Stimulated activated CD8-positive, alpha-beta memory T cell treated with anti-CD3 and anti-CD28 coated beads, Interleukin-7, amount 100 ng/mL, for 1 hour (primary cell): ENCODE results near the gene MTA3.
"Not testable (repeated sequence)": the region's sequence is repeated elsewhere in the genome, so short reads cannot be mapped to it uniquely, and the experiment has no call there.

Experiments used
- DNase-seq, 2 donors: peaks; one replicate each; pipeline ENCODE4 v3.0.0-alpha.2; 2020; ENCODE audit warnings: low read depth in 2 of 2

MTA3 gene

GRCh38 chr2:42663106-42663780, 94.8 kb downstream of the MTA3 start:
- peak; percentile 20 to 41 for DNase-seq

GRCh38 chr2:42663828-42664227, 95.4 kb downstream of the MTA3 start:
- no peak for DNase-seq

- no peak for DNase-seq
Measured at GRCh38 chr2:42673989-42674579, 105.7 kb downstream of the MTA3 start.

DNA sequence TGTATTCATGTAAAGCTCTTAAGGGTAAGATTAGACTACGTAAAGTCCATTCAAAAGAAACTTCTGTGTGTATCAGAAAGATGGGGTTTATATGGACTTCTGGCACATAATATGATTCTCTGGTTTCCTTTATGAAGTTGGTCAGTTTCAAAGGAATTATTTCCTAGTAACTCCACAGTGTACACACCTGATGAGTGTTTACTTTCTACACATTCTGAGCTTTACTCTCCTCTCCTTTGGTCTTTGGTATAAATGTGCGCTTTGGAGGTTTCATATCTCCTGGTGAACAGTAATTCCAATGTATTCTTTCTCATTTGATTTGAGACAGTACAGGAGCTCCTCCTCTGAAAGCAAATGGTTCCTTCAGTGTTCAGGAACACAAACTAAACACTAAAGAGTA, 107.4 kb downstream of the MTA3 start:
- no peak for DNase-seq

DNA sequence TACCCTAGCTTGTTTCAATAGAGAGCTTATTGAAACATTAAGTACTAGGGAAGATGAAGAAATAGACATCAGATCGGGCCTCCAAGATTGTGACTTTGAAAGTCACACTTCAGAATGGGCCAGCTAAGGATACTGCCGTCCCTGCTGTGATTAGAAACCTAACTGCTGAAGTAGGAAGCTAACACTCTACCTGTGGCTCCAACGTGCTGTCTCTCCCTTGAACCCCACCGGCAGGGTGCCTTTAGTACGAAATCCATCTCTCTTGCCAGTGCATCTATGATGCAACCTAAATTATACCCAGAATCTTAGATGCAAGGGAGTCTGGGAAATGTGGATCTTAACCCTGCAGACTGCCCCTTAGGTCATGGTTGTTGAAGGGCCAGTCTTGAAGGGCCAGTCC, 116.9 kb downstream of the MTA3 start:
- DNase-seq, result no peak

DNA sequence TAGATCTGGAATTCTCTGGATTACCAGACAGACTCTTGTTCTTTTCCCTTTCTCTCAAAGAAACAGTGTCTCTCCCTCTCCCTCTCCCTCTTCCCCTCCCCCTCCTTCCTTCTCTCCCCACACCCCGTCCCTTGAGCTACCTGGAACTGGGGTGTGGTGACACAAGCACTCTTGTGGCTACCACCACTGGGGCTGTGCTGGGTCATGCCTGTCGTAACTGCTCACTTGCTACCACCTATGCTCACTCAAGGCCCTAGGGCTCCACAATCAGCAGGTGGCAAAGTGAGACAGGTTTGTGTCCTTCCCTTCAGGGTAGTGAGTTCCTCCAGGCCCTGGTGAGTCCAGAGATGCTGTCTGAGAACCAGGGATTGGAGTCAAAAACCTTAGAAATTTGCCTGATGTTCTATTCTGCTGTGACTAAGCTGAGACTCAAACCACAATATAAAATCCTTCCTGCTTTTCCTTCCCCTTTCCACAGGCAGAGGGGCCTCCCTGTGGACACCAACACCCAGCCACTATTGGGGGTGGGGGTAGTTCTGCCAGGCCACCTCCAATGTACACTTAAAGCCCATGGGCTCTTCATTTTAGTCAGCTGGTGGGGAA, 124.7 kb downstream of the MTA3 start:
- no peak for DNase-seq

DNA sequence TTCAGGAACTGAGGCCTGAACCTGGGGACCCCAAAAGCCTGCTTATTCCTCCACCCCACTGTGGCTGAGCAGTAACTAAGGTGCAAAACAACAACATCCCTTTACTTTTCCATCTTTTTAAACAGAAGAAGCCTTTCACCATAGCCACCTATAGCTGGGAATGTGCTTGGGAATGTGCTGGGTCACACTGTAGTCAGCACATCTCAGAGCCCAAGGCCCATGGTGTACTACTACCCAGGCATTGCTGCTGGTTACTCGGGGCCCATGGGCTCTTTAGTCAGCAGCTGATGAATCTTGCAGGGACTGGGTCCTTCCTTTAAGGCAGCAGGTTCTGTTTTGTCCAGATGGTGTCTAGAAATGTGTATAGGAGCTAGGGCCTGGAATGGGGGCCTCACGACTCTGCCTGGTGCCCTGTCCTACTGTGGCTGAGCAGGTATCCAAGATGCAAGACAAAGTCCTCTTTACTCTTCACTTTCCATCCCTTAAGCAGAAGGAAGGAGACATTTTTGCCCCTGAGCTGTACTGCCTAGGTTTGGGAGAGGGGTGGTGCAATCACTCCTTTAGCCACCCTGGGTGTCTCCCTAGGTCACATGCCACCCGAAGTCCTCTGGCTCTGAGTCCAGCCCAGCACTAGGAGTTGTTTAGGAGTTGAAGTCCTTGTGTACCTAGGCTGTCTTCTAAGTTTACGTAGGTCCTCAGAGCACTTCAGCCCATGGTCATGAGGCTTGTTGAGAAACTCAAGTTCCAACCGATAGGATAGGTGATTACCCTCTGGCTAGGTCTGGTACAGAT, 125.5 kb downstream of the MTA3 start:
- no peak for DNase-seq

DNA sequence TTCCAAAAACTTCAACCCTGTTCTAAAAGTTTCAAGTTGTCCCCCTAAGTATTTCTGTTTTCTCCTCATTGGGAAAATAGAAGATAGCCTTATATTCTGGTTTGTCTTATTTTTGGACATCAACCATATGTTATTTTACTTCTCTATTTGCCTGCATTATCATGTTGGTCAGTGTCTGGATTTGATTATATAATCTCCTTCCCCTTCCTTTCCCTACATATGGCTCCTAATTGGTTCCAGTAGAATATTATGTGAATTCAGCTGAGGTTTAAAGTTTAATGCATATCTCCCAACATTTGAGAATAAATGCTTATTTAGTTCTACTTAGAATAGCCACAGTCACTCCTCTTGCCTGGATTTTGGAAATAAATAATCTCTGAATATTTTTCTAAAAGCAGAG, 128.6 kb downstream of the MTA3 start:
- no peak for DNase-seq

DNA sequence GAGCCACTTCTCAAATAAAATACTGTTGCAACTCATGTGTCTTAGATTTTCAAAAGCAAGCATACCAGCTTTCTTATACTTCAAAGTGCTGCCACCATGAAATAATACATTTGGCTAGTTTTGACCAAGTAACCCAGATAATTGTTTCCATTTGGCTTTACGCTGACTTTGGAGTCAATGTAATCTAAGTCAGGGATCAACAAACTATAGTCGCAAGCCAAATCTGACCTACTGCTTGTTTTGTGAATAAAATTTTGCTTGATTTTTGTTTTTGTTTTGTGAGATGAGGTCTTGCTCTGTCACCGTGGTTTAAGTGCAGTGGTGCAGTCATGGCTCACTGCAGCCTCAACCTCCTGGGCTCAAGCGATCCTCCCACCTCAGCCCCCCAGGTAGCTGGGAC, 130.5 kb downstream of the MTA3 start:
- DNase-seq, result no peak

- no peak for DNase-seq
Measured at GRCh38 chr2:42706836-42707235, 138.4 kb downstream of the MTA3 start.

- no peak for DNase-seq
Measured at GRCh38 chr2:42708179-42708578, 139.7 kb downstream of the MTA3 start.

GRCh38 chr2:42711896-42712295, 143.5 kb downstream of the MTA3 start:
- no peak for DNase-seq

DNA sequence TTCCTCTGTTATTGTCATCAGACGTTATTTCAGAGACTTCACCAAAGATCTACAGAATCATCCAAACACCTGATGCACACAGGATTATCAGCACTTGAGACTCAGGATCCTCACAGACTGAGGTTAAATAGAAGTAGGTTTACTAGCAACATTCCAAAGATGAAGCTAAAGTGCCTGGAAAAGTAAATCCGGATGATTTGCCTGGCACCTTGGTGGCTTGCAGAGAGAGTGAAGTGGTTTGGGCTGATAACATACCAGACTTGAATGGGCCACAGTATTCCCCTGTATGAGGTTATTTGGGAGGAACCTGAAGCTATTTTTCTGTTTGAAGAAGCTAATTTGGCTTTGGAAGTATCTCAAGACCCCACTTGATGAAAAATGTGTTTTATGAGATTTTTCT, 144.5 kb downstream of the MTA3 start:
- DNase-seq, result no peak

DNA sequence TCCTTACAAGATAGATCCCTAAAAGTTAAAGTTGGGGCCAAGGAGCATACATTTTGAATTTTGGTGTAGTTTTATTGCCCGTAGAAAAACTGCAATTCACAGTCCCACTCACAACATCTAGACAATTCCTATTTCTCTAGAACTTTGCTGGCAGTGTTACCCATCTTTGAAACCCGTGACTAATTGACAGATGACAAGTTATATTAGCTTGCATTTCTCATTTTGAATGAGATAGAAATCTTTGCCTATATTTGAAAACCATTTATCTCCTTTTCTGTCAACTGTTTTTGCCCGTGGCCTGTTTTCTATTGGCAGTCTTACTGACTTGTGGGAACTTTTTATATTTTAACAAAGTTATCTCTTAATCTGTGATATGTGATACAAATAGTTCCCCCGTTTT, 145.5 kb downstream of the MTA3 start:
- DNase-seq, result no peak

- no peak for DNase-seq
Measured at GRCh38 chr2:42714686-42715085, 146.3 kb downstream of the MTA3 start.

DNA sequence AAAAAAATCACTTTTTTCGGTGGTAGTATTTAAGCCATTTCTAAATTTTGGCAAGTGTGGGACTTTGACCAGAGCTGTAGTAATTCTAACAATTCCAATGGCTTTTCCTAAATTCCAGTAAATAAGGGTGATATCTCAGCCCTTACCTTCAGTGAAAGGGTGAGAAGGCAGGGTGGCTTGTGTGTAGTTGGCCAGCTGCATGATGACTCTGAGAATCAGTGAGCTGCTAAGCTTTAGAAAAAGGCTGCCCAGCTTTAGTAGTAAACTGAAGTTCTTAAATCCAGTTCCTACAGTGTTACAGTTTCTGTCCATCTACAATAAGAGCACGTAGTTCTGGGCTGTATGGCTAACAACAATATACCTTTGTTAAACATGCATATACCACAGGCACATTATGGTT, 153.5 kb downstream of the MTA3 start:
- no peak for DNase-seq

GRCh38 chr2:42722320-42723190, 154.1 kb downstream of the MTA3 start:
- no peak for DNase-seq

GRCh38 chr2:42723465-42723864, 155.0 kb downstream of the MTA3 start:
- no peak for DNase-seq

GRCh38 chr2:42724886-42725285, 156.5 kb downstream of the MTA3 start:
- DNase-seq, result no peak

DNA sequence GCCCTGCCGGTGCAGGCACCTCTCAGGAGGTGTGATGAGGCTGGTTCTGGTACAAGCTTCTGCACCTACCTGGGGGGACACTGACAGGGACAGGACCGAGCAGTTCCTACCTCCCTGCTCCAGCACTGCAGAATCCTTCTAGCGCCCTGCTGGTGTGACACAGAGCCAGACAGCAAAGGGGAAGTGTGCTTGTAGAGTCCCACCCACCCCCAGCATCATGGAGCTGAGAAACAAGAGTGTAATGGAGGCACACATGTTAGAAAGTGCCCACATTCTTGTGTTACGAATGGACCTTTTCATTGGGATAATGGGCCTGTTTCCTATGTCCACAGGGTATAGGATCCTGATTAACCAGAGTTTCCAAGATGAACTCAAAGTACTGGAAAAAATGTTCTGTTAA, 157.2 kb downstream of the MTA3 start:
- DNase-seq, result no peak

GRCh38 chr2:42726680-42727079, 158.2 kb downstream of the MTA3 start:
- no peak for DNase-seq

DNA sequence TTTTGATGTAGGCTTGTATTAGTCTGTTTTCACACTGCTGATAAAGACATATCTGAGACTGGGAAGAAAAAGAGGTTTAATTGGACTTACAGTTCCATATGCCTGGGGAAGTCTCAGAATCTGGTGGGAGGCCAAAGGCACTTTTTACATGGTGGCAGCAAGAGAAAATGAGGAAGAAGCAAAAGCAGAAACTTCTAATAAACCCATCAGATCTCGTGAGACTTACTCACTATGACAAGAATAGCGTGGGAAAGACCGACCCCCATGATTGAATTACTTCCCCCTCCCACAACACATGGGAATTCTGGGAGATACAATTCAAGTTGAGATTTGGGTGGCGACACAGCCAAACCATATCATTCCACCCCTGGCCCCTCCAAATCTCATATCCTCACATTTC, 162.9 kb downstream of the MTA3 start:
- not testable (repeated sequence) for DNase-seq
